CD4-positive, CD25-positive, alpha-beta regulatory T cell (primary cell): ENCODE measurements around the gene EFCAB11. TPM values are rescaled to one million over a fixed set of nuclear protein-coding genes. Genes with fewer than 3 reads are reported as not detected.

Source experiments
- ATAC-seq, 2 donors: fragments of 150-1000 bp; cut with Tn5 transposase; one replicate each; pipeline ENCODE4 v1.10.0; 2021; ENCODE audit warnings: low read depth in 2 of 2, moderate number of reproducible peaks in 2 of 2, moderate library complexity in 1 of 2
- DNase-seq, 3 donors: peaks; one replicate each; pipeline versions ENCODE4 v3.0.0 to v3.0.0-alpha.2; 2012 to 2022; ENCODE audit warnings: mixed read lengths in 1 of 3
- H3K27ac ChIP-seq: one replicate; pipeline ENCODE4 v1.7.0; 2013; ENCODE audit warnings: mild to moderate bottlenecking, low read length; ENCODE audit not compliant: insufficient read depth, poor library complexity, severe bottlenecking
- H3K27me3 ChIP-seq: one replicate; pipeline ENCODE4 v1.7.0; 2013; ENCODE audit warnings: low read length; ENCODE audit not compliant: control insufficient read depth, insufficient read depth
- H3K36me3 ChIP-seq: one replicate; pipeline ENCODE4 v1.7.0; 2013; ENCODE audit warnings: mild to moderate bottlenecking, low read length, moderate library complexity; ENCODE audit not compliant: control insufficient read depth, insufficient read depth
- H3K4me1 ChIP-seq: 2 replicates; pipeline ENCODE4 v1.7.0; 2013; ENCODE audit warnings: mild to moderate bottlenecking, low read length; ENCODE audit not compliant: insufficient read depth, control insufficient read depth, poor library complexity, severe bottlenecking
- H3K4me3 ChIP-seq: one replicate; pipeline ENCODE4 v1.7.0; 2013; ENCODE audit warnings: low read depth, mild to moderate bottlenecking, low read length, moderate library complexity
- H3K9me3 ChIP-seq, 2 experiments: 1 replicate in 1 of 2; 2 replicates in 1 of 2; pipeline ENCODE4 v1.7.0; 2013; ENCODE audit warnings: low read length in 2 of 2, mild to moderate bottlenecking in 1 of 2, moderate library complexity in 1 of 2; ENCODE audit not compliant: control insufficient read depth in 2 of 2
- H3K27ac Mint-ChIP-seq, 3 donors: one replicate each; pipeline ENCODE4 v1.8.0; 2020 to 2022; ENCODE audit warnings: mild to moderate bottlenecking in 3 of 3, mixed read lengths in 3 of 3, moderate library complexity in 2 of 3
- H3K27me3 Mint-ChIP-seq: one replicate; pipeline ENCODE4 v1.8.0; 2022; ENCODE audit warnings: mild to moderate bottlenecking, mixed read lengths
- H3K36me3 Mint-ChIP-seq: one replicate; pipeline ENCODE4 v1.8.0; 2020; ENCODE audit warnings: mixed read lengths
- H3K4me1 Mint-ChIP-seq, 4 donors: one replicate each; pipeline ENCODE4 v1.8.0; 2020 to 2022; ENCODE audit warnings: mixed read lengths in 4 of 4, mild to moderate bottlenecking in 1 of 4
- H3K4me3 Mint-ChIP-seq, 4 donors: one replicate each; pipeline ENCODE4 v1.8.0; 2020 to 2022; ENCODE audit warnings: mild to moderate bottlenecking in 4 of 4, mixed read lengths in 4 of 4, moderate library complexity in 3 of 4
- H3K9me3 Mint-ChIP-seq, 7 donors: one replicate each; pipeline ENCODE4 v1.8.0; 2020 to 2022; ENCODE audit warnings: mixed read lengths in 7 of 7, mild to moderate bottlenecking in 3 of 7, moderate library complexity in 2 of 7
- polyA plus RNA-seq, 4 donors: library from polyadenylated mRNA; unstranded; fragments of 300-500 nt; fragmentation: Illumina TruSeq; gene quantifications; one replicate each; pipeline ENCODE4 v1.2.3, GENCODE V29; 2021
- total RNA-seq: library from RNA; stranded (reverse); gene quantifications from one replicate; pipeline ENCODE4 v1.2.3, GENCODE V29; 2022

The EFCAB11 gene
- total and polyA plus RNA-seq, 5 donors from 2014 or later, result 0.84 to 2.9 (median 1.6) TPM

DNA sequence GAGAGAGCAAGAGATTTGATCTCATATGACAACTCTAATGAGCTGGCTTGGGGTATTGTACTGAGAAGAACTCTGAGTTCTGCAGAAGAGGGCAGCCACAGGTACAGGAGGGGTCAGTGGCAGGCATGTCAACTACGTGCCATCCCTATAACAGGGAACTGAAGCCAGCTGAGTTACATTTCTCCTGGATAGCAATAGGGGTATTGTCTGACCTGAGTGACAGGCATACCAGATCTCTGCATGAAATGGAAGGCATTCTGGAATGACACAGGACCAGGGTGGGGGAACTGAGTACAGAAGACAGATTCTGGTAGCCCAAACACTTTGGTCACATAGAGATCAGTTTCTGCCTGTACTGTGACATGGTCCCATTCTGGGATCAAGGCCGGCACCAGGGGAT lies 35.8 kb downstream of the EFCAB11 start:
- peaks cover 0 to 2% (median 0%) of the 10 kb centered on the region in 7 donors for H3K9me3 Mint-ChIP-seq
- H3K27ac Mint-ChIP-seq, result no peak overlapping the region
- H3K4me3 Mint-ChIP-seq, result no peak overlapping the region
- Histone ChIP-seq H3K4me1 (no peaks in the 10 kb centered on the region), H3K27me3 (no peaks in the 10 kb centered on the region), H3K27ac (no peak overlapping the region), H3K4me3 (no peak overlapping the region), H3K9me3 (no peaks in the 10 kb centered on the region), H3K36me3 (no peaks in the 10 kb centered on the region)
- H3K27me3 Mint-ChIP-seq, result peaks cover 6% of the 10 kb centered on the region
- no peaks in the 10 kb centered on the region for H3K36me3 Mint-ChIP-seq
- no peak for ATAC-seq
- H3K4me1 Mint-ChIP-seq, result peaks cover 3 to 7% (median 4%) of the 10 kb centered on the region in 4 donors
- DNase-seq, result no peak

DNA sequence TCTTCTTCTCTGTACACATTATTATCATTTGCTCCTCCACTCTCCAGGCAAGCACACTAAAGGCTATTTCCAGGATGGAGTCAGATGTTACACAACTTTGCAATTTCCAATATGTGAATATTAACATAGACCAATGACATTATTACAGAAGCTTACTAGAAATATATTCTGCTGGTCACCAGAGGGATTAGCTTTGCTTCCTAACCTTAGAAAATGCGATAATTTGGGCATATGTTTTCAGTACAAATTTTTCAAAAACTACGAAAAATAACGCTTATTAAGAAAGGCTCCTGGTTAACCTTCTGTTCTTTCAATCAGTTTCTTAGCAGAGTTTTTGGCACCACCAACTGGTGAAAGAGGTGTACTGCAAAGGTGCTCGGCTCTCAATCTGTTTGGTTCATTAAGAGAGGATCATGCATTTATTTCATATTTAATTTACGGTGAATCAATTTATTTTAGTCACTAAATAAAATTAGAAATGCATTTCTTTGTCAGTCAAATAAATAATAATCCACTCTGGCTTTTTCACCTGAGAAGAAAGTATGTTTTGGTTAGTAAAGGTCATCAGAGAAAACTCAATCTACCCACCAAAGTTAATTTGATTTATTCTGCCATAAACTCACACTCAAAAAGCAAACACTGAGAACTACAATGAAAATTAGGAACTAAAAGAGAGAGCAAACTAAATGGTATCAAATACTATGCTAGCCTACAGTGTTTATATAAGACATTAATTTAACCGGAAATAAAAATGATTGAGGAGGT lies 39.2 kb downstream of the EFCAB11 start:
- peaks cover 0 to 2% (median 0%) of the 10 kb centered on the region in 7 donors for H3K9me3 Mint-ChIP-seq
- DNase-seq (peak; percentile 24 to 75 (median 66)), ATAC-seq (peak; percentile 47 to 63)
- Histone ChIP-seq H3K9me3 (no peaks in the 10 kb centered on the region), H3K36me3 (no peaks in the 10 kb centered on the region), H3K4me1 (no peaks in the 10 kb centered on the region), H3K4me3 (no peak overlapping the region), H3K27me3 (no peaks in the 10 kb centered on the region), H3K27ac (no peak overlapping the region)
- no peaks in the 10 kb centered on the region for H3K36me3 Mint-ChIP-seq
- H3K4me1 Mint-ChIP-seq, result peaks cover 0 to 7% (median 4%) of the 10 kb centered on the region in 4 donors
- no peak overlapping the region for H3K27ac Mint-ChIP-seq
- peaks cover 11% of the 10 kb centered on the region for H3K27me3 Mint-ChIP-seq
- no peak overlapping the region for H3K4me3 Mint-ChIP-seq

DNA sequence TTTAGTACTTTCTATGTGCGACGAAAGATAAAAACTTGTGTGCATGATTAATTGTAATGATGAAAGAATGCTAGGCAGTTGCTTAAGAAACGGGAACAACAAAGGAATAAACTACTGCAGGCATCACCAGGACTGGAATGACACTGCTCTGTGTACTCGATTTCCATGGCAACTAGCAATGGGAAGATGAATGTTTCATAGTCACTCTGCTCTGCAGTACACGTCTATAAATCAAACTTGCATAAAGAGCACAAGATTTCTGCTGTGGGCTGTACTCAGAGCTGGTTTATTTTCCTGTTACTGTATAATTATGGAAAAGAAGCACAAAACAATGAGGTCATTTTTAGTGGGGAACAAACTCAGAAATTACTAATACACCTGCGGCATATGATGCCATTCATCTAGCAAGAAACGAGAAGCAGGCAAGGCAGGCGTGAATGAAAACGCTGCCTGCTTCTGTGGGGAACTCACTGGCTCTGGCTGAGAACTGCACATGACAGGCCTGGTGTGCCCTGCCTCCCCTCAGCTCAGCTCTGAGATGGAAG lies 41.8 kb downstream of the EFCAB11 start:
- ATAC-seq (no peak), DNase-seq (no peak)
- Histone ChIP-seq H3K36me3 (no peaks in the 10 kb centered on the region), H3K4me1 (no peaks in the 10 kb centered on the region), H3K27me3 (no peaks in the 10 kb centered on the region), H3K9me3 (no peaks in the 10 kb centered on the region), H3K4me3 (no peak overlapping the region), H3K27ac (no peak overlapping the region)
- no peak overlapping the region for H3K27ac Mint-ChIP-seq
- H3K4me3 Mint-ChIP-seq, result no peak overlapping the region
- H3K27me3 Mint-ChIP-seq, result peaks cover 11% of the 10 kb centered on the region
- H3K36me3 Mint-ChIP-seq, result peaks cover 5% of the 10 kb centered on the region
- H3K4me1 Mint-ChIP-seq, result peaks cover 0 to 7% (median 4%) of the 10 kb centered on the region in 4 donors
- no peaks in the 10 kb centered on the region for H3K9me3 Mint-ChIP-seq

DNA sequence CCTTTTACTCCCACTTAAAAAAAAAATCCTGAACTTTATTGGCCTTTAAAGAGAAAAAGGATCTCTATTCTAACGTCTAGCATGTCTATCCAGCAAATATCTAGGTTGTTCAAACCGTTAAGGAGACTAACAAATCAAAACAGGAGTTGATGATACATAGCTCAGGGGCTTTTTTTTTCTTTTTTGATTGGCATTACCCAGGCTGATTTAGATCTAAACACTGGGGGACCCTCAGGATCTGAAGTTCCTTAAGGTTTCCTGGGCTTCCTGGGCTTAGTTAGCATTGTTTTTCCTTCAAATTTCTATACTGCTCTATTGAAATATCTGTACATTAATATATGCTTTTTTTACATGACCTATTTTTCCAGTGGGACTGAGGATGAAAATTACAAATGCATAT lies 42.3 kb downstream of the EFCAB11 start:
- no peak for ATAC-seq

DNA sequence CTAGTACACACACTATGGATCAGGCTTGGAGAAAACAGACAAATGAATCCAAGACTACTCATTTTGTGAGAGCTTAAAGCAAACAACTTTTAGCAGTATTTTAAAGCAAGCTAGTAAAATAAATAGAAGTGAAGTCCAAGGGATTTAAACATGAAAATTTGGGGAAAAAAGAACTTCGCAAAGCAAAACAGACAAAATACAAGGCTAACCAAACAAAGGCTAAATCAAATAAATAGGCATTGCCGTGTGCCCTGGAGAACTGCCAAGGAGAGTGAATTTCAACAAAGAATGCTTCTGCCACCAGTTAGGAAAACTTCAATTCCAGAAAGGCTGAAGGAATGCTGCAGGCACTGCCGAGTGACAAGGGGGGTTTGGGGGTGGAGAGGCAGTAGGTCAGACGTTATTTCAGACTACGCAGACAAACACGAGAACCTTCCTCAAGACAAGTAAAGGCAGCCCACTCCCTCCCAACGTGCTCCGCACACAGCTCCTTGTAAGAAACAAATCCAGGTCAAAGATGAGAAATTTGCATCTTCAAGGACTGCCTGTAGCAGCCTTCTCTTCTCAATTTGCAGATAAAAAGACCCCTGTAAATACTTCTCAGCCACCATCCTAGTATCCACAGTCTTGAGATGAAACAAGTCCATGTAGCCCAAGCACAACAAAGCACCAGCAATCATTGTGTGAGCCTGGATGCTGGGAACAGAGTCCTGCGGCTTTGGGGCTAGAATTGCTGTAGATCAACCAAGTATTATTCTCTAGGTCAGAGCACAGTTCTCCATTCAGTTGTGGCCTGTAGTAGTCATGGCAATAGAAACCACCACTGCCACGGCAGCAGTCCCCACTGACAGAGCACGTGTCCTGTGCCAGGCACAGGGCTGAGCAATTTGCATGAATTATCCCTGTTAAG lies 43.3 kb downstream of the EFCAB11 start:
- no peaks in the 10 kb centered on the region for H3K27me3 ChIP-seq
- Mint-ChIP-seq H3K4me1 (peaks cover 0 to 7% (median 4%) of the 10 kb centered on the region in 4 donors), H3K4me3 (no peak overlapping the region), H3K9me3 (no peaks in the 10 kb centered on the region), H3K27me3 (peaks cover 11% of the 10 kb centered on the region), H3K27ac (no peak overlapping the region), H3K36me3 (peaks cover 5% of the 10 kb centered on the region)
- no peak overlapping the region for H3K27ac ChIP-seq
- H3K4me3 ChIP-seq, result no peak overlapping the region
- ATAC-seq, result no peak
- no peaks in the 10 kb centered on the region for H3K9me3 ChIP-seq
- no peak for DNase-seq
- no peaks in the 10 kb centered on the region for H3K4me1 ChIP-seq
- no peaks in the 10 kb centered on the region for H3K36me3 ChIP-seq

More for the DNA sequence above, 42.3 kb downstream of the EFCAB11 start:
- Histone ChIP-seq H3K4me3 (no peak overlapping the region), H3K4me1 (no peaks in the 10 kb centered on the region), H3K9me3 (no peaks in the 10 kb centered on the region), H3K36me3 (no peaks in the 10 kb centered on the region), H3K27ac (no peak overlapping the region), H3K27me3 (no peaks in the 10 kb centered on the region)
- peaks cover 0 to 7% (median 4%) of the 10 kb centered on the region in 4 donors for H3K4me1 Mint-ChIP-seq
- no peak overlapping the region for H3K4me3 Mint-ChIP-seq
- no peaks in the 10 kb centered on the region for H3K9me3 Mint-ChIP-seq
- no peak for DNase-seq
- H3K27me3 Mint-ChIP-seq, result peaks cover 11% of the 10 kb centered on the region
- H3K27ac Mint-ChIP-seq, result no peak overlapping the region
- peaks cover 5% of the 10 kb centered on the region for H3K36me3 Mint-ChIP-seq

DNA sequence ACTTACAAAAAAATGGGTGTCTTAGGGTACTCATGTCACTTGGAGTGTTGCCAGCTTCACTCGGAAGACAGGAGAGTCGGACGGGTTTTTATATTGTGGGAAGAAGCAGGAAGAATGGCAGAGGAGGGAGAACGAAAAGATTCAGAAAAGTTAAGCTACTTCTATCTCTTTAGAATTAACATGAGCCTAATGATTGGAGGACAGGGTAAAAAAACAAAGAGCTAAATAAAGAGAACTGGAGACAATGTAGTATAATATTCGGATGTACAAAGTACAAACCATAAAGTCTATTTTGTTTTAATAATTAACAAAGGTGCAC lies 43.9 kb downstream of the EFCAB11 start:
- H3K4me1 ChIP-seq, result no peaks in the 10 kb centered on the region
- Mint-ChIP-seq H3K4me3 (no peak overlapping the region), H3K27me3 (peaks cover 9% of the 10 kb centered on the region), H3K9me3 (no peaks in the 10 kb centered on the region), H3K4me1 (peaks cover 0 to 9% (median 4%) of the 10 kb centered on the region in 4 donors), H3K27ac (no peak overlapping the region), H3K36me3 (peaks cover 5% of the 10 kb centered on the region)
- H3K4me3 ChIP-seq, result no peak overlapping the region
- H3K9me3 ChIP-seq, result no peaks in the 10 kb centered on the region
- H3K27me3 ChIP-seq, result no peaks in the 10 kb centered on the region
- ATAC-seq, result no peak
- no peak for DNase-seq
- H3K27ac ChIP-seq, result no peak overlapping the region
- no peaks in the 10 kb centered on the region for H3K36me3 ChIP-seq

DNA sequence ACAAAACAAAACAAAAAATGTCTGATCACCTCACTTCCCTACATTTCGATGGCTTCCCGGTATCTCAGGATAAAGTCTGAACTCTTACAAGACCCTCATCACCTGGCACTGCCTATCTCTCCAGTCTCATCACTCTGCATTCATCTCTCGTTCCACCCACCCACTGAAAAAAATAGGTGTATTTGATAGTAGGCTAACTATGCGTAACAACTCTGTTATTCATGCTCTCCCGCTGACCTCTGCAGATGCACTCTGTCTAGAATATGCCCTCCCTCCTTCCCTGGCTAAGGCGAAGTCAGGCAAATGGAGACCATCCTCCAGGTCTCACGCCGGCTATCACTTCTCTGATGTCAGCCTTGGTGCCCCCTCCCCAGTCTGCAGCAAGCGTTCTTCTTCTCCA lies 44.9 kb downstream of the EFCAB11 start:
- Histone ChIP-seq H3K4me3 (no peak overlapping the region), H3K4me1 (no peaks in the 10 kb centered on the region), H3K36me3 (no peaks in the 10 kb centered on the region), H3K27ac (no peak overlapping the region), H3K27me3 (no peaks in the 10 kb centered on the region), H3K9me3 (no peaks in the 10 kb centered on the region)
- no peak for DNase-seq
- H3K4me3 Mint-ChIP-seq, result no peak overlapping the region
- no peak overlapping the region for H3K27ac Mint-ChIP-seq
- no peaks in the 10 kb centered on the region for H3K9me3 Mint-ChIP-seq
- peaks cover 5% of the 10 kb centered on the region for H3K36me3 Mint-ChIP-seq
- peaks cover 0 to 13% (median 5%) of the 10 kb centered on the region in 4 donors for H3K4me1 Mint-ChIP-seq
- ATAC-seq, result no peak
- peaks cover 8% of the 10 kb centered on the region for H3K27me3 Mint-ChIP-seq
